B cell (primary cell): ENCODE results near the gene ATN1.

ENCODE experiments used
- CTCF ChIP-seq: fragments of 200-600 bp; IDR thresholded peaks from one replicate; pipeline ENCODE4 v1.8.0; 2022; ENCODE audit warnings: antibody characterized with exemption, mild to moderate bottlenecking
- EZH2 ChIP-seq: IDR thresholded peaks from 2 replicates; pipeline ENCODE4 v1.6.1; 2012; ENCODE audit warnings: borderline replicate concordance, low read depth, mild to moderate bottlenecking, moderate library complexity, low read length; ENCODE audit not compliant: insufficient read depth, poor library complexity, severe bottlenecking

DNA sequence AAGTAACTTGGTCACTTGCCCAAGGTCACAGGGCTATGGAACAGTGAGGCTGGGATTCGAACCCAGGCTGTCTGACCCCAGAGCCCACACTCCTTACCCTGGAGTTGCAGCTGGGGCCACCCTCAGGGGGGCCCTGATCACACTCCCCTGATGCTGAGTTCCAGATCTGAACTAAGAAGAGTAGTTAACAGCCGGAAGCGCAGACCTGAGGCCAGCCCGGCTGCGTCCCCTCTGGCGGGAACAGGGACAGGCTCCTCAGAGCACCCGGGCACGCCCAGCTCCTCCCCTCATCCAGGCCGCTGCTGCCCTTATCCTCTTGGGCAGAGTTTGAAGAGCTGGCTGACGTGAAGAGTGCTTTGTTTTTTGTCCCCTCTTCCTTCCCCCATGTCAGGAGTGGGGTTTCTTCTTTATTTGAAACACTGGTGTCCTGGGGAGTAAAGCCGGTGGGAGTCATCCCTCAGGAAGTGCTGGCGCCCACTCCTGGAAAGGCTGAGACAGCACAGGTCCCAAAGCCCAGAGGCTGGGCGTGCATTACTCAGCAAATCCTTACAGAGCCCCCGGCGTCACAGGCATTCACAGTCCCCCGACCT is 34.0 kb downstream of the ATN1 start:
- TF ChIP-seq CTCF (no peak), EZH2 (no peak)
